DOHH2 (cell line): ENCODE data around the gene EIF2B4.
"Not testable (repeated sequence)": the region's sequence is repeated elsewhere in the genome, so short reads cannot be mapped to it uniquely, and the experiment has no call there.

Experiments used
- H3F3A ChIP-seq: fragments of 200-600 bp; sonication (generic), shearing (Covaris generic); 2 replicates; pipeline ENCODE4 v1.6.0; 2016; ENCODE audit warnings: antibody characterized with exemption, mild to moderate bottlenecking; ENCODE audit not compliant: control insufficient read depth, insufficient read depth
- H3K27ac ChIP-seq: fragments of 200-600 bp; sonication (generic); 2 replicates; pipeline ENCODE4 v1.5.1; 2014; ENCODE audit warnings: low read depth, mild to moderate bottlenecking, low read length, moderate library complexity
- H3K27me3 ChIP-seq: fragments of 200-600 bp; sonication (generic); 2 replicates; pipeline ENCODE4 v1.6.1; 2014; ENCODE audit warnings: mild to moderate bottlenecking, low read length, mixed read lengths; ENCODE audit not compliant: control insufficient read depth
- H3K36me3 ChIP-seq: fragments of 200-600 bp; sonication (generic); 2 replicates; pipeline ENCODE4 v1.6.1; 2014; ENCODE audit warnings: mild to moderate bottlenecking, low read length, moderate library complexity, mixed read lengths; ENCODE audit not compliant: control insufficient read depth
- H3K4me1 ChIP-seq: fragments of 200-600 bp; sonication (generic); 2 replicates; pipeline ENCODE4 v1.6.1; 2014; ENCODE audit warnings: mild to moderate bottlenecking, low read length, mixed read lengths; ENCODE audit not compliant: control insufficient read depth
- H3K4me2 ChIP-seq: fragments of 200-600 bp; sonication (generic); 2 replicates; pipeline ENCODE4 v1.6.0; 2014; ENCODE audit warnings: mild to moderate bottlenecking, low read length, moderate library complexity
- H3K4me3 ChIP-seq: fragments of 200-600 bp; sonication (generic); 2 replicates; pipeline ENCODE4 v1.5.1; 2014; ENCODE audit warnings: mild to moderate bottlenecking, low read length, mixed read lengths
- H3K79me2 ChIP-seq: fragments of 200-600 bp; sonication (generic); 2 replicates; pipeline ENCODE4 v1.6.1; 2014; ENCODE audit warnings: mild to moderate bottlenecking, low read length, mixed read lengths; ENCODE audit not compliant: control insufficient read depth
- H3K9me2 ChIP-seq: fragments of 200-600 bp; sonication (generic); replicated peaks from 2 replicates; pipeline ENCODE4 v1.6.1; 2014; ENCODE audit warnings: mild to moderate bottlenecking, low read length, mixed read lengths; ENCODE audit not compliant: control insufficient read depth
- H3K9me3 ChIP-seq: fragments of 200-600 bp; sonication (generic); 2 replicates; pipeline ENCODE4 v1.6.1; 2014; ENCODE audit warnings: antibody characterized with exemption, low read length, mixed read lengths; ENCODE audit not compliant: control insufficient read depth, insufficient read depth
- H4K20me1 ChIP-seq: fragments of 200-600 bp; sonication (generic); 2 replicates; pipeline ENCODE4 v1.6.0; 2014; ENCODE audit warnings: low read depth, mild to moderate bottlenecking, antibody characterized with exemption, low read length, moderate library complexity; ENCODE audit not compliant: control insufficient read depth, insufficient read depth
- EZH2phosphoT487 ChIP-seq: fragments of 200-600 bp; sonication (generic); IDR thresholded peaks from 2 replicates; pipeline ENCODE4 v1.6.1; 2017; ENCODE audit warnings: borderline replicate concordance, mild to moderate bottlenecking, antibody characterized with exemption, low read length, moderate library complexity, mixed read lengths
- TF ChIP-seq, protein P1 (sequence below): fragments of 200-600 bp; sonication (generic); IDR thresholded peaks from one replicate; pipeline ENCODE4 v1.5.1; 2014; ENCODE audit warnings: antibody characterized with exemption, mild to moderate bottlenecking, low read depth, low read length; ENCODE audit not compliant: poor library complexity, severe bottlenecking

The EIF2B4 gene

DNA sequence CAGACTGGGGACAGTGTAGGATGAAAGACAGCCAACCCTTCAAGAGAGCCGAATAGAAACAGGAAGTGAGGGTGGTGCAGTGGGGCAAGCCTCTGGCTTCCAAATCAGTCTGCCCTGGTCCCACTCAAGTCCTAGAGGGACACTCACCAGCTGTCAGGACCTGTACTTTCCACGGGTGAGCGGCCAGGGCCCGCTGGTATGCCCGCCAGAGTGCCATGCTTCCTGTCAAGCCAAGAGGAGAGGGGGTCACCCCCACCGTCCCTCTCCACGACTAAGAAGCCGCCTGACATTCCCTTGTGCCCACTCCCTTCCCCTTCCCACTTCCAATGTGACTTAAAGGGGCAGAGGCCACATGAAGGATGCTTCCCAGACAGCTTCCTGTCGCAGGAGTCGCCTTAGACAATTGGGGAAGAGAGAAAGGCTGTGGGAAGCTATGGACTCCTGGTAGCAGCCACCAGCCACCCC, 47.8 kb downstream of the EIF2B4 start:
- Histone ChIP-seq H3K4me1 (peaks cover 22% of the 10 kb centered on the region), H4K20me1 (no peaks in the 10 kb centered on the region), H3K79me2 (peaks cover 29% of the 10 kb centered on the region), H3K9me2 (no peaks in the 10 kb centered on the region), H3K4me3 (peak overlapping the region; percentile 86), H3K36me3 (peaks cover 23% of the 10 kb centered on the region), H3K4me2 (peak overlapping the region; percentile 86), H3K27me3 (no peaks in the 10 kb centered on the region), H3K27ac (peak overlapping the region; percentile 52), H3F3A (peaks cover 11% of the 10 kb centered on the region), H3K9me3 (no peaks in the 10 kb centered on the region)
- TF ChIP-seq, protein P1, sequence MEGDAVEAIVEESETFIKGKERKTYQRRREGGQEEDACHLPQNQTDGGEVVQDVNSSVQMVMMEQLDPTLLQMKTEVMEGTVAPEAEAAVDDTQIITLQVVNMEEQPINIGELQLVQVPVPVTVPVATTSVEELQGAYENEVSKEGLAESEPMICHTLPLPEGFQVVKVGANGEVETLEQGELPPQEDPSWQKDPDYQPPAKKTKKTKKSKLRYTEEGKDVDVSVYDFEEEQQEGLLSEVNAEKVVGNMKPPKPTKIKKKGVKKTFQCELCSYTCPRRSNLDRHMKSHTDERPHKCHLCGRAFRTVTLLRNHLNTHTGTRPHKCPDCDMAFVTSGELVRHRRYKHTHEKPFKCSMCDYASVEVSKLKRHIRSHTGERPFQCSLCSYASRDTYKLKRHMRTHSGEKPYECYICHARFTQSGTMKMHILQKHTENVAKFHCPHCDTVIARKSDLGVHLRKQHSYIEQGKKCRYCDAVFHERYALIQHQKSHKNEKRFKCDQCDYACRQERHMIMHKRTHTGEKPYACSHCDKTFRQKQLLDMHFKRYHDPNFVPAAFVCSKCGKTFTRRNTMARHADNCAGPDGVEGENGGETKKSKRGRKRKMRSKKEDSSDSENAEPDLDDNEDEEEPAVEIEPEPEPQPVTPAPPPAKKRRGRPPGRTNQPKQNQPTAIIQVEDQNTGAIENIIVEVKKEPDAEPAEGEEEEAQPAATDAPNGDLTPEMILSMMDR, result no peak
- no peak for TF ChIP-seq EZH2phosphoT487

DNA sequence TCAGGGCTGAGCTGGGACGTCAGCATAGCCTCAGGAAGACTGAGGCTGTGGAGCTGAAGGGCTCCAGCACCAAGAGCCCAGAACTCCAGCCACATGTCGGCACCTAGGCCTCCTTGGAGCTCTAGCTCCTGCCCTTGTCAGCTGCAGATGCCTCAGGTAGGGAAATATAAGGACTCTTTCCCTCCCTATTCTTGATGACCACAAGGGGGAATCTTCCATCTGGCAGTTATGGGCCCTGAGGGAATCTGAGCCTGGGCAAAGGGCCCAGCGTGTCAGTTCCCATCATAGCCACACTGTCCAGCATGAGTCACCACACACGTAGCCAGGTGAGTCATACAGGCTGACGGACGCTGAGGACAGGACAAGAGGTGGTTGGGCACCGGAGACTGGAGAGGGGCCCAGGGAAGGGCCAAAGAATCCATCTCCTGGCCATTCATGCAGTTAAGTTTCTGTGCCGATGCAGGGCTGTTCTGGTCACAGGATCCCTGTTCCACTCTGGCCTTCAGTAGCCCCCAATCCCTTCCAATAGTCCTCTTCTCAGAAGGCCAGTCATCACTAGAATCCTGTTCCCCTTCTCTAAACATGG, 49.1 kb downstream of the EIF2B4 start:
- Histone ChIP-seq H3K4me3 (no peak overlapping the region), H3K36me3 (peaks cover 12% of the 10 kb centered on the region), H3K79me2 (peaks cover 29% of the 10 kb centered on the region), H4K20me1 (no peaks in the 10 kb centered on the region), H3F3A (peaks cover 11% of the 10 kb centered on the region), H3K27me3 (no peaks in the 10 kb centered on the region), H3K9me3 (no peaks in the 10 kb centered on the region), H3K4me1 (peaks cover 22% of the 10 kb centered on the region), H3K4me2 (peak overlapping the region; percentile 86; the same call in 1 of the 2 replicates), H3K27ac (no peak overlapping the region), H3K9me2 (no peaks in the 10 kb centered on the region)
- TF ChIP-seq EZH2phosphoT487, result no peak
- TF ChIP-seq, protein P1, result no peak

DNA sequence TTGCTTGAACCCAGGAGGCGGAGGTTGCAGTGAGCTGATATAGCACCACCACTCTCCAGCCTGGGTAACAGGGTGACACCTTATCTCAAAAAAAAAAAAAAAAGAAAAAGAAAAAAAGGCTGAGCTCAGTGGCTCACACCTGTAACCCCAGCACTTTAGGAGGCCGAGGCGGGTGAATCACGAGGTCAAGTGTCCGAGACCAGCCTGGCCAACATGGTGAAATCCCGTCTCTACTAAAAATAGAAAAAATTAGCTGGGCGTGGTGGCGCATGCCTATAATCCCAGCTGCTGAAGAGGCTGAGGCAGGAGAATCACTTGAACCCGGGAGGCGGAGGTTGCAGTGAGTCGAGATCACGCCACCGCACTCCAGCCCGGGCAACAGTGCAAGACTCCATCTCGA, 50.3 kb downstream of the EIF2B4 start:
- H3K9me3 ChIP-seq, H3K4me3 ChIP-seq, H3F3A ChIP-seq, H3K27me3 ChIP-seq, H3K4me2 ChIP-seq, H3K27ac ChIP-seq, H3K9me2 ChIP-seq, H4K20me1 ChIP-seq: not testable (repeated sequence)
- Histone ChIP-seq H3K4me1 (peaks cover 22% of the 10 kb centered on the region), H3K79me2 (peaks cover 29% of the 10 kb centered on the region), H3K36me3 (peaks cover 10% of the 10 kb centered on the region; the same call in 1 of the 2 replicates)

DNA sequence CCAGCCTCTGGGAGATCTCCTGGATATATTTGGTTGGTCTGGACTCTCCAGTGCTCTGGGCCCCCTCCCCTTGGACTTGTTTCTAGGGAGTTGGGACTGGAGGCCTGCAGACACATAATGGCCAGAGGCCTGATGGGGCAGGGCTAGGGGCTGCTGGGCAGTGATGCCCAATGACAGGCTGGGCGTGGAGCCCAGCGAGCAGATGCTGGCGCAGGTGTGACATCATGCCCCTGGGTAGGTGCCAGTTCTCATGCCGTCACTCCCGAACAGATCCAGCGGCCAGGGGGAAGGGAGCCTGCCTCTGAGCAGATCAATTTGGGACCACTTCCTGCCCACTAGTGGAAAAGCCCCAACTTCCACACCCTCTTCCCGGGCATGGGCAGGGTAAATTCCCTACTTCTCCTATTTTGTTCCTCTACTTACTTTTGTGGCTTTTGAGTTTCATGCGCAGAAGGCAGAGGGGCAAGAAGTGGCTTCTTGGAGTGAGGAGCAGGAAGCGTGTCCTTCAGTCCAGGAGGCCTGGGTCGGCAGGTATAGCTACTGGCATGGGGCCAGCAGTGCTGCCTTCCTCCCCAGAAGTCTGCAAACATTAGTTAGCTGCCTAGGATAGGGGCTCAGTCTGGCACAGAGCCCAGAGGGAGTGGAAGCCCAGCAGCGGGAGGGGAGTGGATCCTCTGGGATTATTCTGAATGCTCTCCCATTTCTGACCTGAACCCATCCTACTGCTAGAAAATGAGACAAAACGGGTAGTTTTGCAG, 53.3 kb downstream of the EIF2B4 start:
- H3K9me3 ChIP-seq, result no peaks in the 10 kb centered on the region
- no peaks in the 10 kb centered on the region for H3F3A ChIP-seq
- H3K4me1 ChIP-seq, result peaks cover 8% of the 10 kb centered on the region
- H3K9me2 ChIP-seq, result no peaks in the 10 kb centered on the region
- H3K36me3 ChIP-seq, result peaks cover 6% of the 10 kb centered on the region; the same call in 1 of the 2 replicates
- H3K4me3 ChIP-seq, result no peak overlapping the region
- TF ChIP-seq EZH2phosphoT487, result no peak
- TF ChIP-seq, protein P1, result no peak
- H4K20me1 ChIP-seq, result no peaks in the 10 kb centered on the region
- H3K4me2 ChIP-seq, result no peak overlapping the region
- H3K27ac ChIP-seq, result no peak overlapping the region
- H3K27me3 ChIP-seq, result no peaks in the 10 kb centered on the region
- peaks cover 13% of the 10 kb centered on the region for H3K79me2 ChIP-seq
